Effector CD8-positive, alpha-beta T cell (primary cell): ENCODE results near the gene CBLC.
A peak's percentile ranks its signal among the peaks of the same experiment; 100 is the strongest.
"Not testable (repeated sequence)": the region's sequence is repeated elsewhere in the genome, so short reads cannot be mapped to it uniquely, and the experiment has no call there.

Source experiments
- DNase-seq: peaks from one replicate; lab custom pipeline; 2025; lab: John Stamatoyannopoulos, UW

Gene CBLC

GRCh38 chr19:44819246-44819832 is 41.6 kb downstream of the CBLC start:
- no peak for DNase-seq

GRCh38 chr19:44820648-44821609 is 43.2 kb downstream of the CBLC start:
- DNase-seq, result no peak

- no peak for DNase-seq
These were observed 44.5 kb downstream of the CBLC start for GRCh38 chr19:44822177-44822576.

GRCh38 chr19:44822670-44823372 is 45.1 kb downstream of the CBLC start:
- no peak for DNase-seq

- no peak for DNase-seq
These were observed 45.6 kb downstream of the CBLC start for GRCh38 chr19:44823373-44823698.

- DNase-seq, result no peak
These were observed 47.1 kb downstream of the CBLC start for GRCh38 chr19:44824761-44825160.

GRCh38 chr19:44832875-44833274 is 55.2 kb downstream of the CBLC start:
- not testable (repeated sequence) for DNase-seq

- DNase-seq, result not testable (repeated sequence)
These were observed 56.7 kb downstream of the CBLC start for GRCh38 chr19:44834399-44834798.

GRCh38 chr19:44839276-44839675 is 61.6 kb downstream of the CBLC start:
- no peak for DNase-seq

GRCh38 chr19:44840811-44841210 is 63.1 kb downstream of the CBLC start:
- DNase-seq, result no peak

GRCh38 chr19:44841231-44841630 is 63.5 kb downstream of the CBLC start:
- DNase-seq, result no peak

- DNase-seq, result no peak
These were observed 67.6 kb downstream of the CBLC start for GRCh38 chr19:44845286-44845611.

- peak; percentile 61 for DNase-seq
These were observed 68.1 kb downstream of the CBLC start, which contains the start of gene NECTIN2 for GRCh38 chr19:44845612-44846454. TSS of gene NECTIN2 (plus strand) at chr19:44846297. CDS start at chr19:44846526, 229 bp downstream.

GRCh38 chr19:44846455-44847143 is 68.9 kb downstream of the CBLC start:
- no peak for DNase-seq

- DNase-seq, result no peak
These were observed 69.7 kb downstream of the CBLC start for GRCh38 chr19:44847144-44848035.

- no peak for DNase-seq
These were observed 70.5 kb downstream of the CBLC start for GRCh38 chr19:44848036-44848811.

GRCh38 chr19:44848812-44849447 is 71.2 kb downstream of the CBLC start:
- DNase-seq, result no peak
